HepG2 (cell line): Measurements from ENCODE around the gene GAS2. TPM values are rescaled to one million over a fixed set of nuclear protein-coding genes. Genes with fewer than 3 reads are reported as not detected.
A peak's percentile ranks its signal among the peaks of the same experiment; 100 is the strongest.

Source experiments
- CEBPZ ChIP-seq: IDR thresholded peaks from 2 replicates; pipeline ENCODE4 v1.6.1; 2012; ENCODE audit warnings: low read length, improper control_type of control experiment
- E2F2 ChIP-seq: sonication (generic); formaldehyde crosslinking; IDR thresholded peaks from 2 replicates; pipeline ENCODE4 v1.4.0; 2020; ENCODE audit warnings: missing genetic modification reagents, borderline replicate concordance
- GZF1 ChIP-seq: sonication (generic); formaldehyde crosslinking; IDR thresholded peaks from 2 replicates; pipeline ENCODE4 v1.5.1; 2020; ENCODE audit warnings: mild to moderate bottlenecking, missing genetic modification reagents
- HINFP ChIP-seq: sonication (generic); formaldehyde crosslinking; IDR thresholded peaks from 2 replicates; pipeline ENCODE4 v1.4.0; 2020; ENCODE audit warnings: low read depth, mild to moderate bottlenecking, missing genetic modification reagents
- SOX5 ChIP-seq: IDR thresholded peaks from 2 replicates; pipeline ENCODE4 v1.6.1; 2016; ENCODE audit warnings: borderline replicate concordance
- TEF ChIP-seq: sonication (generic); formaldehyde crosslinking; IDR thresholded peaks from 2 replicates; pipeline ENCODE4 v1.5.0; 2020; ENCODE audit warnings: missing genetic modification reagents
- ZBTB14 ChIP-seq: sonication (generic); formaldehyde crosslinking; IDR thresholded peaks from 2 replicates; pipeline ENCODE4 v1.4.0; 2020; ENCODE audit warnings: missing genetic modification reagents
- ZNF142 ChIP-seq: sonication (generic); formaldehyde crosslinking; IDR thresholded peaks from 2 replicates; pipeline ENCODE4 v1.4.0; 2020; ENCODE audit warnings: missing genetic modification reagents
- ZNF576 ChIP-seq: sonication (generic); formaldehyde crosslinking; IDR thresholded peaks from 2 replicates; pipeline ENCODE4 v1.4.0; 2020; ENCODE audit warnings: mild to moderate bottlenecking, missing genetic modification reagents
- polyA plus RNA-seq, 8 experiments: library from polyadenylated mRNA; depleted of rRNA in 3 of 8; stranded (reverse) in 7 of 8; unstranded in 1 of 8; fragments of >200 nt; fragmentation: Illumina TruSeq in 4 of 8; extraction: Trizol in 4 of 8; gene quantifications; 2 replicates each; pipeline versions ENCODE4 v1.2.1 to v1.2.3, GENCODE V29; 2011 to 2016; ENCODE audit warnings: low read depth in 4 of 8, missing spikeins in 1 of 8, mixed read lengths in 1 of 8; ENCODE audit not compliant: insufficient read depth in 1 of 8
- total RNA-seq, 5 experiments: library from RNA; depleted of rRNA; stranded (reverse); fragments of >200 nt; fragmentation: Illumina TruSeq; extraction: Trizol; gene quantifications; 2 replicates each; pipeline ENCODE4 v1.2.3, GENCODE V29; 2016; ENCODE audit warnings: low read depth in 1 of 5

The GAS2 gene
- total and polyA plus RNA-seq, 2 of the 13 experiments (the other 11 are each of a cell fraction or from before 2014, with no cell fraction given) = 26.0 to 85.1 TPM

GRCh38 chr11:22633354-22633902 is 33.0 kb upstream of the GAS2 start (continued):
- TF ChIP-seq CEBPZ (no peak), TEF (CRISPR knock-in tag) (no peak), HINFP (CRISPR knock-in tag) (no peak), ZNF142 (CRISPR knock-in tag) (no peak), ZNF576 (CRISPR knock-in tag) (no peak), ZBTB14 (CRISPR knock-in tag) (no peak), E2F2 (CRISPR knock-in tag) (no peak), GZF1 (CRISPR knock-in tag) (no peak), SOX5 (CRISPR knock-in tag) (0 out of 2 replicates have a peak, but pooled peaks have one; percentile 14)
